ENCODE measurements around the gene SYNE1. TPM values are rescaled to one million over a fixed set of nuclear protein-coding genes. Genes with fewer than 3 reads are reported as not detected.

The SYNE1 gene
- total and polyA plus RNA-seq, 4 experiments from 2014 or later: 22.5 to 228 (median 144) TPM

DNA sequence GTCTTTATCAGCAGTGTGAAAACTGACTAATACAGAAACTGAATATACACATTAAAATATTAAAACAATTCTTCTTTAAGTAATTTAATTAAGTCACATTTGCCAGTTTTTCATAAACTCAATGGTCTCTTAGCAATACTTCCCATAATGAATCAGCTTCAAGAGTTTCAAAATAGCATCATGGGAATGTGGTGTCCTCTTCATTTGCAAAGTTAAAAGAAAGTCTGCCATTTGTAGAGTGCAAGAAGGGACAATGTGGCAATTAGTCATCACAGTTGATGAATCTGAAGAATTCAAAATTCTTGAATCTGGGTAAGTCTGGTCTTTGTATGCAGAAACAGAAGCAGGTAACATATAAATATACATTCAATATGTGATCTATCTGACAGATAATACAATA, 38.7 kb downstream of the SYNE1 start:
- Histone ChIP-seq H3K4me1 (ENCODE audit: insufficient read depth, low read length) (no peaks in the 10 kb centered on the region), H3K9me3 (ENCODE audit: control insufficient read depth in 1 of 2, low read length in 2 of 2) (no peaks in the 10 kb centered on the region), H3K27ac (ENCODE audit: low read depth, low read length) (no peak overlapping the region), H3K4me3 (ENCODE audit: low read length in 2 of 2) (no peak overlapping the region), H3K36me3 (ENCODE audit: insufficient read depth, low read length) (no peaks in the 10 kb centered on the region), H3K27me3 (ENCODE audit: insufficient read depth, low read length) (no peaks in the 10 kb centered on the region)
- Mint-ChIP-seq H3K4me1 (no peaks in the 10 kb centered on the region), H3K27ac (no peak overlapping the region), H3K36me3 (no peaks in the 10 kb centered on the region), H3K4me3 (peak overlapping the region in 1 of 8 donors; percentile 61), H3K27me3 (peaks cover 1 to 2% of the 10 kb centered on the region in 2 donors), H3K9me3 (peaks cover 0 to 5% (median 0%) of the 10 kb centered on the region in 8 donors)
- CTCF ChIA-PET (ENCODE audit: partially characterized antibody): no interaction called here
- POLR2A ChIA-PET (ENCODE audit: partially characterized antibody): no interaction called here
- DNase-seq: no peak
- intact Hi-C loops (cut with micrococcal nuclease): no loop called here

GRCh38 chr6:152596726-152597125, 40.4 kb downstream of the SYNE1 start:
- intact Hi-C loops (cut with micrococcal nuclease): no loop called here
- peaks cover 0 to 5% (median 2%) of the 10 kb centered on the region in 8 donors for H3K9me3 Mint-ChIP-seq
- no peaks in the 10 kb centered on the region for H3K4me1 ChIP-seq (ENCODE audit: insufficient read depth, low read length)
- POLR2A ChIA-PET (ENCODE audit: partially characterized antibody): no interaction called here
- CTCF ChIA-PET (ENCODE audit: partially characterized antibody): interaction anchor here (0.7 kb wide), 1 partner anchor 9 kb away, joined by 3 read pairs; no protein-coding TSS in a partner anchor
- no peak overlapping the region for H3K27ac ChIP-seq (ENCODE audit: low read depth, low read length)
- H3K27ac Mint-ChIP-seq: no peak overlapping the region
- H3K9me3 ChIP-seq (ENCODE audit: control insufficient read depth in 1 of 2, low read length in 2 of 2): no peaks in the 10 kb centered on the region
- H3K4me3 ChIP-seq (ENCODE audit: low read length in 2 of 2): no peak overlapping the region
- H3K4me3 Mint-ChIP-seq: no peak overlapping the region
- no peaks in the 10 kb centered on the region for H3K36me3 ChIP-seq (ENCODE audit: insufficient read depth, low read length)
- DNase-seq: no peak
- H3K36me3 Mint-ChIP-seq: no peaks in the 10 kb centered on the region
- H3K27me3 Mint-ChIP-seq: peaks cover 1 to 2% of the 10 kb centered on the region in 2 donors
- H3K4me1 Mint-ChIP-seq: no peaks in the 10 kb centered on the region
- no peaks in the 10 kb centered on the region for H3K27me3 ChIP-seq (ENCODE audit: insufficient read depth, low read length)

DNA sequence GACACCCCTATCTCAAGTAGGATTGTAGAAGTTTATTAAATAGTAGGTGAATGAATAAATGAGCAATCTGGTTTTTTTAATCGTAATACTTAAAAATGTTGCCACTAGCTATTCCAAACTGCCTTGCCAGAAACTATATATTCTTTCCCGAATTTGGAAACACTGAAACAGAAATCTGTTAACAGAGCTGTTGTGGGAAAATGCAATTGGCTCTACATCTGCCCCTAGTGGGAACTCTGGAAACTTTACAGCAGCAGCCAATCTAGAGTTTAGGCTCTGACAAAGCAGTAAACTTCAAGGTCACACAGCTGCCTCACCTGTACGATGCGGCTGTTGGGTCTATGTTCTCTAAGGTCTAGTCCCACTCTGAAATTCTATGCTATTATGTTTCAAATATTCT, 41.7 kb downstream of the SYNE1 start:
- no peak overlapping the region for H3K4me3 Mint-ChIP-seq
- no peaks in the 10 kb centered on the region for H3K36me3 Mint-ChIP-seq
- Histone ChIP-seq H3K36me3 (ENCODE audit: insufficient read depth, low read length) (no peaks in the 10 kb centered on the region), H3K27me3 (ENCODE audit: insufficient read depth, low read length) (no peaks in the 10 kb centered on the region), H3K4me3 (ENCODE audit: low read length in 2 of 2) (no peak overlapping the region), H3K4me1 (ENCODE audit: insufficient read depth, low read length) (no peaks in the 10 kb centered on the region), H3K27ac (ENCODE audit: low read depth, low read length) (no peak overlapping the region), H3K9me3 (ENCODE audit: control insufficient read depth in 1 of 2, low read length in 2 of 2) (no peaks in the 10 kb centered on the region)
- ChIA-PET CTCF (ENCODE audit: partially characterized antibody) (interaction anchor here (0.6 kb wide), 1 partner anchor 1904 kb away, joined by 3 read pairs; no protein-coding TSS in a partner anchor), POLR2A (ENCODE audit: partially characterized antibody) (no interaction called here)
- intact Hi-C loops (cut with micrococcal nuclease): no loop called here
- DNase-seq: no peak
- H3K27me3 Mint-ChIP-seq: peaks cover 1 to 2% of the 10 kb centered on the region in 2 donors
- H3K4me1 Mint-ChIP-seq: no peaks in the 10 kb centered on the region
- no peak overlapping the region for H3K27ac Mint-ChIP-seq
- H3K9me3 Mint-ChIP-seq: peaks cover 0 to 5% (median 2%) of the 10 kb centered on the region in 8 donors

DNA sequence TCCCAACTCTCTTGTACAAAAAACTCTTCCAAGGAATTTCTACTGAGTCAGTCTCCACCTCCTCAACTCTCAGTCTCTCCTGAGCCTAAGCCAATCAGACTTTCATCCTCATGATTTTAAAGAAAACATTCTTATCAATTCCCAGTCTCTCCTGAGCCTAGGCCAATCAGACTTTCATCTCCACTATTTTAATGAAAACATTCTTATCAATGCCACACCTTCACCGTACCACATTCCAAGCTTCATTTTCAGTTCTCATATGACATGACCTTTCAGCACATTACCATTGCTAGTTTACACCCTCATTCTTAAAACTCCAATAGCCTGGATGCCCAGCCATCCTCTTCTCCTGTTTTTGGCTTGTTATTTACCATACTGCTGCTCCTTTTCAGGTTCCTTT, 42.5 kb downstream of the SYNE1 start:
- intact Hi-C loops (cut with micrococcal nuclease): no loop called here
- no peak overlapping the region for H3K27ac Mint-ChIP-seq

DNA sequence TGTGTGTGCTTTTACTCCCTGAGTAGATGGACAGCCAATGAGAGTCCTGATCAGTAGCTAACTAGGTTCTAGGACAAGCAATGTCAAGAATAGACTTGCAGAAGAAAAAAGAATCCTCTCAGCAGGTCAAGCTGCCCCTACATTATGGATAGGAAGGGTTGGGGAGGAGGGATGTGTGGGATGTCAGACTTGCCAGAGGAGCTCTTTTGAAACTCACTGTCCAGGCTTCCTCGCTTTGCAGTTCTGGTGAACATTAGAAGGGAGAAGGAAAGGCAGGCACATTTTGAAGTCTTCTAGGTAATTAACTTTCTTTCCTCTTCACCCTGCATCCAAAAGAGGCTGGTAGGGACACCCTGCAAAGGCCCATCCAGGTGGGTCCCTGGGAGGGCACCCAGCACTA, 48.7 kb downstream of the SYNE1 start:
- ChIA-PET CTCF (ENCODE audit: partially characterized antibody) (no interaction called here), POLR2A (ENCODE audit: partially characterized antibody) (no interaction called here)
- H3K27me3 ChIP-seq (ENCODE audit: insufficient read depth, low read length): no peaks in the 10 kb centered on the region
- Mint-ChIP-seq H3K36me3 (no peaks in the 10 kb centered on the region), H3K27ac (no peak overlapping the region), H3K27me3 (peaks cover 0 to 1% of the 10 kb centered on the region in 2 donors), H3K9me3 (peaks cover 0 to 4% (median 0%) of the 10 kb centered on the region in 8 donors), H3K4me3 (no peak overlapping the region), H3K4me1 (no peaks in the 10 kb centered on the region)
- no peak overlapping the region for H3K4me3 ChIP-seq (ENCODE audit: low read length in 2 of 2)
- intact Hi-C loops (cut with micrococcal nuclease): no loop called here
- H3K4me1 ChIP-seq (ENCODE audit: insufficient read depth, low read length): no peaks in the 10 kb centered on the region
- H3K27ac ChIP-seq (ENCODE audit: low read depth, low read length): no peak overlapping the region
- no peaks in the 10 kb centered on the region for H3K36me3 ChIP-seq (ENCODE audit: insufficient read depth, low read length)
- no peaks in the 10 kb centered on the region for H3K9me3 ChIP-seq (ENCODE audit: control insufficient read depth in 1 of 2, low read length in 2 of 2)
- no peak for DNase-seq

More for the DNA sequence above, 42.5 kb downstream of the SYNE1 start:
- Histone ChIP-seq H3K4me3 (ENCODE audit: low read length in 2 of 2) (no peak overlapping the region), H3K9me3 (ENCODE audit: control insufficient read depth in 1 of 2, low read length in 2 of 2) (no peaks in the 10 kb centered on the region), H3K36me3 (ENCODE audit: insufficient read depth, low read length) (no peaks in the 10 kb centered on the region), H3K27ac (ENCODE audit: low read depth, low read length) (no peak overlapping the region), H3K27me3 (ENCODE audit: insufficient read depth, low read length) (no peaks in the 10 kb centered on the region), H3K4me1 (ENCODE audit: insufficient read depth, low read length) (no peaks in the 10 kb centered on the region)
- CTCF ChIA-PET (ENCODE audit: partially characterized antibody): no interaction called here
- DNase-seq: no peak
- H3K4me3 Mint-ChIP-seq: peak overlapping the region in 1 of 8 donors; percentile 1
- peaks cover 0 to 4% (median 1%) of the 10 kb centered on the region in 8 donors for H3K9me3 Mint-ChIP-seq
- POLR2A ChIA-PET (ENCODE audit: partially characterized antibody): no interaction called here
- H3K36me3 Mint-ChIP-seq: no peaks in the 10 kb centered on the region
- H3K4me1 Mint-ChIP-seq: no peaks in the 10 kb centered on the region
- peaks cover 1 to 2% of the 10 kb centered on the region in 2 donors for H3K27me3 Mint-ChIP-seq

- POLR2A ChIA-PET (ENCODE audit: partially characterized antibody): no interaction called here
- H3K4me1 ChIP-seq (ENCODE audit: insufficient read depth, low read length): no peaks in the 10 kb centered on the region
- no peaks in the 10 kb centered on the region for H3K36me3 Mint-ChIP-seq
- H3K27me3 ChIP-seq (ENCODE audit: insufficient read depth, low read length): no peaks in the 10 kb centered on the region
- H3K9me3 Mint-ChIP-seq: peaks cover 0 to 2% (median 0%) of the 10 kb centered on the region in 8 donors
- H3K27ac ChIP-seq (ENCODE audit: low read depth, low read length): no peak overlapping the region
- H3K4me3 ChIP-seq (ENCODE audit: low read length in 2 of 2): no peak overlapping the region
- no peaks in the 10 kb centered on the region for H3K9me3 ChIP-seq (ENCODE audit: control insufficient read depth in 1 of 2, low read length in 2 of 2)
- CTCF ChIA-PET (ENCODE audit: partially characterized antibody): no interaction called here
- no peak overlapping the region for H3K4me3 Mint-ChIP-seq
- H3K27ac Mint-ChIP-seq: no peak overlapping the region
- intact Hi-C loops (cut with micrococcal nuclease): no loop called here
- no peaks in the 10 kb centered on the region for H3K4me1 Mint-ChIP-seq
- DNase-seq: no peak
- H3K27me3 Mint-ChIP-seq: peaks cover 0 to 1% of the 10 kb centered on the region in 2 donors
- H3K36me3 ChIP-seq (ENCODE audit: insufficient read depth, low read length): no peaks in the 10 kb centered on the region
These were observed 49.7 kb downstream of the SYNE1 start for GRCh38 chr6:152587473-152587872.

- ChIA-PET CTCF (ENCODE audit: partially characterized antibody) (no interaction called here), POLR2A (ENCODE audit: partially characterized antibody) (no interaction called here)
- H3K36me3 Mint-ChIP-seq: no peaks in the 10 kb centered on the region
- peaks cover 0 to 3% of the 10 kb centered on the region in 2 donors for H3K27me3 Mint-ChIP-seq
- no peak for DNase-seq
- intact Hi-C loops (cut with micrococcal nuclease): no loop called here
- H3K36me3 ChIP-seq (ENCODE audit: insufficient read depth, low read length): no peaks in the 10 kb centered on the region
- no peak overlapping the region for H3K27ac ChIP-seq (ENCODE audit: low read depth, low read length)
- H3K27me3 ChIP-seq (ENCODE audit: insufficient read depth, low read length): no peaks in the 10 kb centered on the region
- no peaks in the 10 kb centered on the region for H3K4me1 ChIP-seq (ENCODE audit: insufficient read depth, low read length)
- no peaks in the 10 kb centered on the region for H3K9me3 Mint-ChIP-seq
- no peak overlapping the region for H3K4me3 ChIP-seq (ENCODE audit: low read length in 2 of 2)
- no peak overlapping the region for H3K27ac Mint-ChIP-seq
- H3K4me1 Mint-ChIP-seq: no peaks in the 10 kb centered on the region
- H3K9me3 ChIP-seq (ENCODE audit: control insufficient read depth in 1 of 2, low read length in 2 of 2): no peaks in the 10 kb centered on the region
- no peak overlapping the region for H3K4me3 Mint-ChIP-seq
These were observed 51.9 kb downstream of the SYNE1 start for GRCh38 chr6:152585236-152585635.

- DNase-seq: no peak
- H3K9me3 Mint-ChIP-seq: no peaks in the 10 kb centered on the region
- ChIA-PET CTCF (ENCODE audit: partially characterized antibody) (no interaction called here), POLR2A (ENCODE audit: partially characterized antibody) (no interaction called here)
- no peaks in the 10 kb centered on the region for H3K4me1 ChIP-seq (ENCODE audit: insufficient read depth, low read length)
- no peak overlapping the region for H3K4me3 ChIP-seq (ENCODE audit: low read length in 2 of 2)
- H3K4me1 Mint-ChIP-seq: no peaks in the 10 kb centered on the region
- H3K9me3 ChIP-seq (ENCODE audit: control insufficient read depth in 1 of 2, low read length in 2 of 2): no peaks in the 10 kb centered on the region
- intact Hi-C loops (cut with micrococcal nuclease): no loop called here
- H3K4me3 Mint-ChIP-seq: no peak overlapping the region
- H3K27me3 Mint-ChIP-seq: peaks cover 0 to 3% of the 10 kb centered on the region in 2 donors
- no peak overlapping the region for H3K27ac Mint-ChIP-seq
- no peak overlapping the region for H3K27ac ChIP-seq (ENCODE audit: low read depth, low read length)
- H3K27me3 ChIP-seq (ENCODE audit: insufficient read depth, low read length): no peaks in the 10 kb centered on the region
- H3K36me3 Mint-ChIP-seq: no peaks in the 10 kb centered on the region
- H3K36me3 ChIP-seq (ENCODE audit: insufficient read depth, low read length): no peaks in the 10 kb centered on the region
These were observed 53.3 kb downstream of the SYNE1 start for GRCh38 chr6:152583888-152584287.
